HuH-7.5 (cell line): Measurements from ENCODE around the gene LGI1.

ENCODE experiments used
- DNase-seq: peaks from one replicate; pipeline ENCODE4 v3.0.0; 2011; ENCODE audit warnings: low spot score

LGI1 gene

GRCh38 chr10:93755443-93756116 lies 2.2 kb upstream of the LGI1 start:
- DNase-seq, result no peak

DNA sequence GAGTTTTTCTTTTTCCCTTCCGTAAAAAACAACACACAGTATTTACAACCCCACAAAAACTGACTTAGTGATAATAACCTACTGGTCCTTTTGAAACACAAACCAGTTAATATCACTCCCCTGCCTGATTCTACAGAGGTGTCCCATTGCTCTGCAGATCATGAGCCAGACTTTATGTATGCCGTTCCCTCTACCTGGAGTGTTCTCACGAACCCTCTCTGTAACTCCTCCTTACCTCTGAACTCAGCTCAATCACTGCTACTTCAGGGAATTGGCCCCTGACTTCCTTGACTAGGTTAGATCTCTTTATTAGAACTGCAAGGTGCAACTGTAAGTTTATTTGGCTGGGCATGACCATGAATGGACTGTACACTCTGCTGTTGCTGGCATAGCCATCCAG lies 1.6 kb upstream of the LGI1 start:
- no peak for DNase-seq

DNA sequence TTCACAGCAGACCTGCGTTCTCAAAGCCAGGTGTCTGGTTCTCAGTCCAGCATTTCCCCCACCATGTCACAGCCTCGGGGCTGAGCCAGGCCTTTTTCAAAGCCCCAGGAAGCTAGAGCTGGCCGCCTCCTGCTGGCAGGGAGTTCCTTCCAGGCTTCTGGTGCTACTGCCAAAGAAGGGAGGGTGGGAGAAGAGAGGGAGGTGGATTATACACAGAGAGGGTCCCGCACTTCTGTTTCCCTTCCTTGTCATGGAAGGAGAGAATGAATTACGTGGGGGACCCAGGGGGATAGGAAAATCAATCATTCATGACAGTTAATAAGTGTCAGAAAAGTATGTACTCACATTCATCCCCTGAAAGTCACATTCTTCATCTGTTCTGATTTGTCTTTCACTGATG lies 600 bp upstream of the LGI1 start:
- DNase-seq, result no peak

DNA sequence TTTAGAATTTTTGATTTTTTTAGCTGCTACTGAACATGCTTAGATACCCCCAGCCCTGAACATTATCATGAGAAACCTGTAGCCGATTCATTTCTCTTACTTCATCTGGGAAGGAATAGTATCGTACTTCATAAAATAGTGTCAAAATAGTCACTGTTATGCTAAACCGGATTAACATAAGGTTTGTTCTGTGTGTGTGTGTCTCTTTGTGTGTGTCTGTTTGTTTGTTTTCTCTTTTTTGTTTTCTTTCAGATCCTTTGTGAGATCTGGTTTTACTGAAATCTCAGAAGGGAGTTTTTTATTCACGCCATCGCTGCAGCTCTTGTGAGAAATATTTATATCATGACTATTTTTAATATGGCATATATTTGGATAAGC lies 761 bp downstream of the LGI1 start:
- no peak for DNase-seq

DNA sequence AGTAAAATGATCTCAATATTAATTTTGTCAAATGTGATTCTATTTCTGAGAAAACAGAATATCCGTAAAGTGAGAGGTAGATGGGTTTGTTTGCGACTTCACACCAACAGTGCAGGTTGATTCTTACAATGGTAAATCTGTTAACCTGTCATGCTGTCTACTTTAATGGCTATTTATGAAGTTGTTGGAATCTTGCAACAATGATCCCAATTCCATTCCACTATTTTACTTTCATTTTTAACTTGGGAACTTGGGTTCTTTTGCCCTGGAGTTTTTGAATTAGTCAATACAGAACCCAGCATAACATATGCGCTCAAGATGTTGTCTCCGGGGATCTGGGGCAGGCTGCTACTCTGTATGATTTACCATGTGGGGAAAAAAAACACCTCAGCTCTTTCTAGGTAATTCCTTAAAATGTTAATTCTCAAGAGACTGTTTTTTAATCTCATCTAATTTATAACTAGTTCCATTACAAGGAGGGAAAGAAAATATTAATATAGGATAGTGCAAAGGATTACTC lies 1.2 kb downstream of the LGI1 start:
- no peak for DNase-seq

DNA sequence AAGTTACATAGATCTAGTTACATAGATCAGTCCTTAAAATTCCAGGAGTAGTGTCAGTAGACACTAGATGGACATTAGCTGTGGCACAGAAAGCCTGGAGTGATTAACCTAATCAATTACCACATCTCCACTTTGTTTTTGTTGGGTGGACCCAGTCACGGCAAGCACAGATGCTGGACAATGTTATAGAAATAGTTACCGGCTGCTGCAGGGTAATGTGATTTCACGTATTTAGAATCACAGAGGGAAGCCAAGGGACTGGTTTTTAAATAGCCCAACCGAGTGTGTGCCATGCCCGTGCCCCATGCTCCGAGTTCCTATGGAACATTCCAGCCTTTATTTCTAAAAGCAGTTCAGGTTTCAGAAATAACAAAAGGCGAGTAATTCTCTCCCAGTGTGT lies 2.8 kb downstream of the LGI1 start:
- no peak for DNase-seq

DNA sequence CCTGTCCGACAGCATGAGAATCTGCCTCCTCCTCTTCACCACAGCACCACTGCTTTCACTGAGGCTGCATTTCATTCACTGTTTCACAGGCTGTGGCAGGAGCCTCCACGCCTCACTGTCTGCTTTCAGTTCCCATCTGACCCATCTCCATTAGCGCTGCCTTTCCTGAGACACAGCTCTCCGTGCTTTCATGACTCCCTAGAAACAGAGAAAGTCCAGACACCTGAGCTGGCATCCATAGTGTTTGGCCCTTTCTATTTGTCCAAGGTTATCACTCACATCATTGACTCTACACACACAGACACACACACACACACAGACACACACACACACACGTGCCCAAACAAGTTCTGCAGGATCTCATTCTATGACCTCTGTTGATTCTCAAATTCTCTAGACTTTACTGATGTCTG lies 5.2 kb downstream of the LGI1 start:
- DNase-seq, result no peak

DNA sequence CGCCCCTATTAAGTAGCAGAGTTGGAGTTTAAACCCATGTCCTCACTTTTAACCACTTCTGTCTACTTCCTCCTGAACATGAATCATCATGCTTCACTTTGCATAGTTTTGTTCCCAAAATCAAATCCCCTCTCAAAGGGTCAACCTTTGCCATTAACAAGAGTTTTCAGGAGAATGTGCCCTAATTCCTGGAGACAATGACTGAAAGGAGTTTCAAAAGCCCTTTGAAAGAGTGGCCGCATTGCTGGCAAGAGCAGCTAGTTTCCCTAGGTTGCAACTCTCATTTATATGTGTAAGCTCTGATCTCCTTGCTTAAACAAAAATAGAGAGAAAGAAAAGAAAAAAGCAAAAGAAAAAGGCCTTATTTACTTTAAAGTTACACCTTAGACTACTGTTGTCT lies 9.2 kb downstream of the LGI1 start:
- no peak for DNase-seq

DNA sequence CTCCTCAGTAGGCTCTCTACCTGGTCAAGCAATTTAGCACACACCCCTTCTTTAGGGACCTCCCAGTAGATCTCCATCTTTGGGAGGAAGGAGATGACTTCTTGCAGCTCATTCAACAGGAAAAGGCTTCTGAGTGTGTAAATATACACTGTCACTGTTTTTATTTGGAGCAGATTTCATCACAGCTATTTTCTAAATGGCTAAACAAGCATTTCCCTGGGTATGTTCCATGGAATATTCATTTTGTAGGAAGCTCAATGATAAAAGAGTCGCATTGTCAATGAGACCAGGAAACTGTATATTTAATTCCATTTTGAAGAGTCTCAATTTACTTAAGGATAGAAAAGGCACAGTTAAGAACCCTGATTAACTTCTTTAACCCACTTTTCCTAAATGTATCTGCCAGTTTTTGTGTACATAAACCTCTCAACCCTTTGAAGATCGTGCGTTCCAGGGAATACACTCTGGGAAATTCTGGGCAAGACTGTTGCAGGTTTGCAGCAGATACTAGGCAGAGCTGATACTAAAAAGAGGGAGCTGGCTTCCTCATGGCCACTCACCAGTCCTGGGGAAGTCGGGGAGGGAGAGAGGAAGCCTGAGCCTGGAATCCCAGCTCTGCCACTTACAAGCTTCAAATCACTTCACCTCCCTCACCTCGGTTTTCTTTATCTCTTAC lies 10.1 kb downstream of the LGI1 start:
- no peak for DNase-seq

GRCh38 chr10:93768892-93769291 lies 11.2 kb downstream of the LGI1 start:
- no peak for DNase-seq

- DNase-seq, result no peak
Observed at GRCh38 chr10:93771354-93771753, 13.6 kb downstream of the LGI1 start.

- no peak for DNase-seq
Observed at GRCh38 chr10:93773120-93773519, 15.4 kb downstream of the LGI1 start.

GRCh38 chr10:93773705-93774104 lies 16.0 kb downstream of the LGI1 start:
- no peak for DNase-seq

DNA sequence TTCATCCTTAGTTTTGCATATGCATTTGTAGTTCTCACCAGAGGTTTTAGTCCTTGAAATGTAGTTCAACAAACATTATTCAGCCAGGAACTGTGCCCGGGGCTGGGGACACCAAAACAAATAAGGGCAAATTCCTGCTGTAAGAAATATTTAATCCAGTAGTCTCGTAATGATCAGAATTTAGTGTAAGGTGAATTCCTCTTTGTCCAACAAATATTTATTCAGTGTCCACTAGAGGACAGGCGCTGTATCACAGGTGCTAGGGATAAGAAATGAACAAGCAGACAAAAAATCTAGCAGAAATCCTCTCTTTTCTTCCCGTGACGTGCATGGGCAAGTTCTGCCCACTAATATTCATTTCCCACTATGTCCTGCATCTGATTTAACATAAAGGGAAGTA lies 17.6 kb downstream of the LGI1 start:
- DNase-seq, result no peak

- no peak for DNase-seq
Observed at GRCh38 chr10:93777092-93777491, 19.4 kb downstream of the LGI1 start.

DNA sequence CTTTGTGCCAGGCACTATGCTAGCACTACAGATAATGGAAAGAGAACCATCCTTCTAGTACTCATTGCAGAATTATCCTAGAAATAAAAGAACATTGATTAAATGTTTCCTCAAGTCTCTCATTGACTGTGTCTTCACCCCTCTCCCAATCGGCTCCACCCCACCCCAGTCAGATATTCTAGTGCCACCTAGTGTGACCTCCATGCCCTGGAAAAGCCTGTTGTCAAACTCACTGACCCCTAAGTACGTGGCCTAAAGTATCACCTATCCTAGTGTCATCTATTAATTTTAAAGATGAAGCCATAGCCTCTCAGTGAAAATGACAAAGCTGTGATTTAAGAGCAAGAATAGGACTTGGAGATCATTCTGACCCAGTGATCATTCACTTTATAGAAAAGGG lies 26.3 kb downstream of the LGI1 start:
- no peak for DNase-seq

DNA sequence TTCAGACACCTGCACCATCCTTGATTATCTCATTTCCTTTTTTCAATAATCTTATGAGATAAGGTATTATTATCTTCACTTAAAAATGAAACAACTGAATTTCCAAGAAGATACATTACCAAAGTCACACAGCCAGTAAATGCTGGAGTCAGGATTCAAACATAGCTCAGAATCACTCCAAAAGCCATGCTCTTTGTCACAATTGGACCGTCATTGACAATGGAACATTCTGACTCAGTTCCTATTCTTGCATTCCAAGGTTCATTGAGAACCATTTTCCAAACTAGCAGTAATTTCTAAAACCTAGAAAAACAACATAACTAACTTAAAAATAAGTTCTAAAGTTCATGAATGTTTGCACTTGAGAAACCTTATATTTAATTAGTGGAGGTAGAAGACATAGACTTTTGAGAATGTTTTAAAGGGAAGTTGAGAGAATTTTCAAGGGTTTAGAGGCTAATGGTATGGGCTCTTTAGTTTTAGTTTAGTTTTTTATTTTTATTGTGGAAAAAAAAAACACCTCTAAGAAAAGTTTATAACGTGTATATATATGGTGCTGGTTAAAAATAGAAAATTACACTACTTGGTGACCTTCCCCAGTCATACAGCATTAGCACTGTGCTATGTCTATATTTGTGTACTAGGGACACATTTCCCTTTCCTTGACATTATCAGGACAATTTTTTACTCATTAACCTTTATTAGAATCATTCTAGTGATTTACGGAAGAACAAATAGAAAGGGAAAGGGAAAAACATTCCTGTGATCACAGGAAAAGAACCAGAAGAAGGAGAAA lies 30.9 kb downstream of the LGI1 start:
- DNase-seq, result no peak

- no peak for DNase-seq
Observed at GRCh38 chr10:93790439-93790838, 32.7 kb downstream of the LGI1 start.

DNA sequence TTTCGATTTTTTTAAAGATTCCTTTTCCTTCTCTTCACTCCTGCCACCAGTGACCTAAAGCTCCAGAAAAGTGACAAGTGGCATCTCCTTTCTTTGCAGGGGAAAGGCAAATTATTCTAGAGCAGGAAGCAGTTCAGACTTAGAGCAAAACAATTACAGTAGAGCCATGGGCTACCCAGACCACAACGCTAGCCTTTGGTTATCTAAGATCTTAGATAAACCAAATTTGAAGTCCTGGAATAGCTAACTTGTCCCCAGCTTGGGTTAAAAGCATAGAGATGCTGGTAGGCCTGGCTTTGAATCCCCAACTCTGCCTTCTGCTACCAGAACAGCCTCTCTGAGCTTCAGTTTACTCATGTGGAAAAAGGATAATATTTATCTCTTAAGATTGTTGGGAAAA lies 38.4 kb downstream of the LGI1 start:
- no peak for DNase-seq

- DNase-seq, result no peak
Observed at GRCh38 chr10:93797825-93798224, 40.1 kb downstream of the LGI1 start.

- DNase-seq, result no peak
Observed at GRCh38 chr10:93799155-93799708, 41.5 kb downstream of the LGI1 start.

GRCh38 chr10:93804200-93804599 lies 46.5 kb downstream of the LGI1 start:
- DNase-seq, result no peak

DNA sequence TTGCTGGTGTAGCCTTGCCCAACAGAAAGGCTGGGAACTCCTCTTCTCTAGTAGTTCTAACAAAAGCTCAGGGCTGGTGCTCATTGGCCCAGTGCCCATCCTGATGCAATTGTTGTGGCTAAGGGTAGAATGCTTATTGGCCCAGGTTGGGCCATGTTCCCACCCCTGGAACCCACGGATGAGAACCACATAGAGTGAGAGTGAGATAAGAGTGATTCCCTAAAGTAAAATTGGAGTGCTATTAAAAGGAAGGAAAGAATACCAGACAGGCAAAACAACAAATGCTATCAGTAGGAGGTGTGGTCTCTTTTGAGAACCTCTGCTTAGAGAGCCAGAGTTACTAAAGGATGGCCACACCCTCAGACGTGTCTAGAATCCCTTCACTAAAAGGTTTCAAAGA lies 49.2 kb downstream of the LGI1 start:
- no peak for DNase-seq
